ENCODE data around the gene LENG8.
"Not testable (repeated sequence)": the region's sequence is repeated elsewhere in the genome, so short reads cannot be mapped to it uniquely, and the experiment has no call there.

Gene LENG8

GRCh38 chr19:54436628-54437252 is 12.3 kb upstream of the LENG8 start:
- H3K27ac Mint-ChIP-seq = peak overlapping the region; percentile 75 to 85 (median 82)
- TF ChIP-seq CTCF (IDR thresholded peaks at IDR 0.05; ENCODE audit: unreplicated experiment in 3 of 3) = no peak
- H3K9me3 Mint-ChIP-seq = no peaks in the 10 kb centered on the region
- no peaks in the 10 kb centered on the region for H3K27me3 Mint-ChIP-seq (ENCODE audit: low read depth)
- H3K36me3 Mint-ChIP-seq (ENCODE audit: low read depth) = peaks cover 8% of the 10 kb centered on the region
- H3K4me3 Mint-ChIP-seq = peak overlapping the region; percentile 28 to 46 (median 31)
- peaks cover 31% of the 10 kb centered on the region for H3K4me1 Mint-ChIP-seq

- Mint-ChIP-seq H3K4me1 (peaks cover 31% of the 10 kb centered on the region), H3K4me3 (no peak overlapping the region)
- peak; percentile 39 to 58 (median 47) for TF ChIP-seq CTCF (IDR thresholded peaks at IDR 0.05; ENCODE audit: unreplicated experiment in 3 of 3)
Observed at GRCh38 chr19:54439174-54439851, 9.7 kb upstream of the LENG8 start.

GRCh38 chr19:54440641-54441040 is 8.4 kb upstream of the LENG8 start:
- H3K4me1 Mint-ChIP-seq = peaks cover 31% of the 10 kb centered on the region
- no peak overlapping the region for H3K27ac Mint-ChIP-seq
- no peak for TF ChIP-seq CTCF (IDR thresholded peaks at IDR 0.05; ENCODE audit: unreplicated experiment in 3 of 3)
- H3K4me3 Mint-ChIP-seq = no peak overlapping the region
- H3K9me3 Mint-ChIP-seq = no peaks in the 10 kb centered on the region
- H3K36me3 Mint-ChIP-seq (ENCODE audit: low read depth) = peaks cover 26% of the 10 kb centered on the region
- H3K27me3 Mint-ChIP-seq (ENCODE audit: low read depth) = no peaks in the 10 kb centered on the region

More at GRCh38 chr19:54439174-54439851, 9.7 kb upstream of the LENG8 start:
- Mint-ChIP-seq H3K9me3 (no peaks in the 10 kb centered on the region), H3K27ac (peak overlapping the region; percentile 52 to 82 (median 61)), H3K27me3 (ENCODE audit: low read depth) (no peaks in the 10 kb centered on the region), H3K36me3 (ENCODE audit: low read depth) (peaks cover 19% of the 10 kb centered on the region)

- H3K9me3 Mint-ChIP-seq = no peaks in the 10 kb centered on the region
- H3K27me3 Mint-ChIP-seq (ENCODE audit: low read depth) = no peaks in the 10 kb centered on the region
- peaks cover 19% of the 10 kb centered on the region for H3K4me1 Mint-ChIP-seq
- H3K36me3 Mint-ChIP-seq (ENCODE audit: low read depth) = peaks cover 25% of the 10 kb centered on the region
- peak overlapping the region in 1 of 3 experiments; percentile 59 for H3K27ac Mint-ChIP-seq
- H3K4me3 Mint-ChIP-seq = no peak overlapping the region
- TF ChIP-seq CTCF (IDR thresholded peaks at IDR 0.05; ENCODE audit: unreplicated experiment in 3 of 3) = no peak
Observed at GRCh38 chr19:54444737-54445136, 4.3 kb upstream of the LENG8 start.

GRCh38 chr19:54446349-54446748 is 2.6 kb upstream of the LENG8 start:
- H3K4me3 Mint-ChIP-seq; H3K9me3 Mint-ChIP-seq; H3K27me3 Mint-ChIP-seq (ENCODE audit: low read depth); H3K27ac Mint-ChIP-seq: not testable (repeated sequence)
- Mint-ChIP-seq H3K4me1 (peaks cover 34% of the 10 kb centered on the region), H3K36me3 (ENCODE audit: low read depth) (peaks cover 26% of the 10 kb centered on the region)

- Mint-ChIP-seq H3K27me3 (ENCODE audit: low read depth) (no peaks in the 10 kb centered on the region), H3K27ac (peak overlapping the region; percentile 93 to 100 (median 99))
Observed at GRCh38 chr19:54448040-54448773, 792 bp upstream of the LENG8 start.

More at GRCh38 chr19:54448040-54448773, 792 bp upstream of the LENG8 start:
- TF ChIP-seq CTCF (IDR thresholded peaks at IDR 0.05; ENCODE audit: unreplicated experiment in 3 of 3) = no peak
- H3K36me3 Mint-ChIP-seq (ENCODE audit: low read depth) = peaks cover 34% of the 10 kb centered on the region
- no peaks in the 10 kb centered on the region for H3K9me3 Mint-ChIP-seq
- H3K4me1 Mint-ChIP-seq = peaks cover 34% of the 10 kb centered on the region
- H3K4me3 Mint-ChIP-seq = peak overlapping the region; percentile 94 to 99 (median 97)
